K562 (cell line): ENCODE data around the gene IQUB. TPM values are rescaled to one million over a fixed set of nuclear protein-coding genes. Genes with fewer than 3 reads are reported as not detected.

Experiments used
- ATF7 ChIP-seq: fragments of 450-650 bp; IDR thresholded peaks from 2 replicates; pipeline ENCODE4 v1.7.1; 2014; ENCODE audit warnings: mild to moderate bottlenecking, moderate library complexity
- DDX20 ChIP-seq: fragments of 450-650 bp; IDR thresholded peaks from 2 replicates; pipeline ENCODE4 v1.6.1; 2016; ENCODE audit warnings: missing genetic modification characterization, low read depth, mild to moderate bottlenecking, missing compliant biosample characterization, moderate library complexity
- GTF2A2 ChIP-seq: IDR thresholded peaks from 2 replicates; pipeline ENCODE4 v1.6.1; 2016; ENCODE audit warnings: mild to moderate bottlenecking, missing genetic modification characterization, missing compliant biosample characterization
- HLTF ChIP-seq: fragments of 450-650 bp; IDR thresholded peaks from 2 replicates; pipeline ENCODE4 v1.6.1; 2016
- IFI16 ChIP-seq: fragments of 250-450 bp; sonication (Bioruptor Pico); IDR thresholded peaks from 2 replicates; pipeline ENCODE4 v2.1.2; 2022; ENCODE audit warnings: mild to moderate bottlenecking, inconsistent platforms
- MYNN ChIP-seq, 2 experiments: sonication (generic); formaldehyde crosslinking in 1 of 2; IDR thresholded peaks; 2 replicates each; pipeline versions ENCODE4 v1.5.0 to v1.6.1; 2016 to 2020; ENCODE audit warnings: antibody characterized with exemption in 1 of 2, missing genetic modification reagents in 1 of 2
- PURB ChIP-seq: sonication (generic); formaldehyde crosslinking; IDR thresholded peaks from 2 replicates; pipeline ENCODE4 v1.9.0; 2021; ENCODE audit warnings: low read depth, mild to moderate bottlenecking, missing genetic modification reagents
- RAD21 ChIP-seq, 2 experiments: fragments of 250-450 bp in 1 of 2; fragments of 450-650 bp in 1 of 2; sonication (Bioruptor Pico) in 1 of 2; formaldehyde crosslinking in 1 of 2; IDR thresholded peaks in 1 of 2; conservative IDR thresholded peaks in 1 of 2; 2 replicates each; pipeline versions ENCODE4 v1.4.0 to v1.8.0; 2020 to 2022; ENCODE audit warnings: mild to moderate bottlenecking in 2 of 2, moderate library complexity in 1 of 2
- SMARCA4 ChIP-seq: fragments of 450-650 bp; IDR thresholded peaks from 2 replicates; pipeline ENCODE4 v1.6.1; 2016
- TFE3 ChIP-seq: fragments of 450-650 bp; formaldehyde crosslinking; IDR thresholded peaks from 2 replicates; pipeline ENCODE4 v1.4.0; 2020; ENCODE audit warnings: mild to moderate bottlenecking, mixed read lengths
- ZBTB43 ChIP-seq: sonication (generic); formaldehyde crosslinking; IDR thresholded peaks from 2 replicates; pipeline ENCODE4 v1.8.0; 2023; ENCODE audit warnings: mild to moderate bottlenecking, missing genetic modification reagents
- ZNF324 ChIP-seq: fragments of 250-450 bp; sonication (Bioruptor Pico); IDR thresholded peaks from 2 replicates; pipeline ENCODE4 v1.4.0; 2020; ENCODE audit warnings: mild to moderate bottlenecking
- ZNF766 ChIP-seq: fragments of 200-800 bp; sonication (Bioruptor generic); conservative IDR thresholded peaks from 2 replicates; pipeline ENCODE4 v1.6.1; 2016; ENCODE audit warnings: missing genetic modification characterization, missing compliant biosample characterization
- polyA plus RNA-seq, 8 experiments: library from polyadenylated mRNA; depleted of rRNA in 4 of 8; stranded (reverse) in 5 of 8; unstranded in 3 of 8; fragments of >200 nt; fragmentation: Nextera tagmentation in 2 of 8; fragmentation: Illumina TruSeq in 1 of 8; extraction: Ambion mirVana in 2 of 8; extraction: Trizol in 1 of 8; gene quantifications; 2 replicates each; pipeline versions ENCODE4 v1.2.1 to v1.2.3, GENCODE V29; 2011 to 2014; ENCODE audit warnings: inconsistent platforms in 1 of 8, missing spikeins in 1 of 8
- total RNA-seq, 7 experiments: library from RNA; depleted of rRNA in 6 of 7; stranded (reverse); fragments of >200 nt in 6 of 7; fragmentation: Illumina TruSeq in 2 of 7; extraction: Trizol in 2 of 7; gene quantifications; 2 replicates each; pipeline versions ENCODE4 v1.2.1 to v1.2.3, GENCODE V29; 2011 to 2021; ENCODE audit warnings: low replicate concordance in 1 of 7
- TF ChIP-seq, protein P1 (sequence below): fragments of 200-800 bp; sonication (Bioruptor generic); IDR thresholded peaks from 2 replicates; pipeline ENCODE4 v1.6.1; 2017; ENCODE audit warnings: missing genetic modification characterization, missing compliant biosample characterization
- TF ChIP-seq, protein P2 (sequence below): fragments of 250-450 bp; sonication (Bioruptor Pico); IDR thresholded peaks from 2 replicates; pipeline ENCODE4 v1.5.1; 2021; ENCODE audit warnings: mild to moderate bottlenecking
- TF ChIP-seq, protein P3 (sequence below): sonication (generic); formaldehyde crosslinking; IDR thresholded peaks from 2 replicates; pipeline ENCODE4 v1.8.0; 2022; ENCODE audit warnings: mild to moderate bottlenecking, missing genetic modification reagents

IQUB gene
- total and polyA plus RNA-seq, 9 of the 15 experiments (the other 6 are each of a cell fraction or from before 2014, with no cell fraction given) = 0.62 to 2.6 (median 1.4) TPM

- TF ChIP-seq, protein P1, sequence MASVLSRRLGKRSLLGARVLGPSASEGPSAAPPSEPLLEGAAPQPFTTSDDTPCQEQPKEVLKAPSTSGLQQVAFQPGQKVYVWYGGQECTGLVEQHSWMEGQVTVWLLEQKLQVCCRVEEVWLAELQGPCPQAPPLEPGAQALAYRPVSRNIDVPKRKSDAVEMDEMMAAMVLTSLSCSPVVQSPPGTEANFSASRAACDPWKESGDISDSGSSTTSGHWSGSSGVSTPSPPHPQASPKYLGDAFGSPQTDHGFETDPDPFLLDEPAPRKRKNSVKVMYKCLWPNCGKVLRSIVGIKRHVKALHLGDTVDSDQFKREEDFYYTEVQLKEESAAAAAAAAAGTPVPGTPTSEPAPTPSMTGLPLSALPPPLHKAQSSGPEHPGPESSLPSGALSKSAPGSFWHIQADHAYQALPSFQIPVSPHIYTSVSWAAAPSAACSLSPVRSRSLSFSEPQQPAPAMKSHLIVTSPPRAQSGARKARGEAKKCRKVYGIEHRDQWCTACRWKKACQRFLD (CRISPR knock-in tag) = peak; percentile 97
- no peak for TF ChIP-seq MYNN (IDR thresholded peaks at IDR 0.05)
- no peak for TF ChIP-seq MYNN (CRISPR knock-in tag; IDR thresholded peaks at IDR 0.05)
- peak; percentile 98 for TF ChIP-seq GTF2A2 (tag)
- TF ChIP-seq TFE3 (CRISPR knock-in tag) = peak; percentile 54; the same call in 1 of the 2 replicates
- no peak; a peak in 2 of 4 replicates for TF ChIP-seq RAD21 (CRISPR knock-in tag; conservative IDR thresholded peaks at IDR 0.05 in 1 of 2, IDR thresholded peaks at IDR 0.05 in 1 of 2)
- peak; percentile 97 for TF ChIP-seq DDX20 (tag)
- TF ChIP-seq ATF7 = no peak
- no peak for TF ChIP-seq ZBTB43
- no peak for TF ChIP-seq PURB
- peak; percentile 85 for TF ChIP-seq IFI16 (CRISPR knock-in tag)
- TF ChIP-seq ZNF766 (CRISPR knock-in tag) = peak; percentile 98
- TF ChIP-seq, protein P2, sequence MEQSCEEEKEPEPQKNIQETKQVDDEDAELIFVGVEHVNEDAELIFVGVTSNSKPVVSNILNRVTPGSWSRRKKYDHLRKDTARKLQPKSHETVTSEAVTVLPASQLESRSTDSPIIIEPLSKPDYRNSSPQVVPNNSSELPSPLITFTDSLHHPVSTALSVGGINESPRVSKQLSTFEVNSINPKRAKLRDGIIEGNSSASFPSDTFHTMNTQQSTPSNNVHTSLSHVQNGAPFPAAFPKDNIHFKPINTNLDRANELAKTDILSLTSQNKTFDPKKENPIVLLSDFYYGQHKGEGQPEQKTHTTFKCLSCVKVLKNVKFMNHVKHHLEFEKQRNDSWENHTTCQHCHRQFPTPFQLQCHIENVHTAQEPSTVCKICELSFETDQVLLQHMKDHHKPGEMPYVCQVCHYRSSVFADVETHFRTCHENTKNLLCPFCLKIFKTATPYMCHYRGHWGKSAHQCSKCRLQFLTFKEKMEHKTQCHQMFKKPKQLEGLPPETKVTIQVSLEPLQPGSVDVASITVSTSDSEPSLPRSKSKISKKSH (CRISPR knock-in tag) = peak; percentile 36; the same call in 1 of the 2 replicates
- TF ChIP-seq HLTF = no peak
- TF ChIP-seq ZNF324 (CRISPR knock-in tag) = peak; percentile 77
- TF ChIP-seq, protein P3, sequence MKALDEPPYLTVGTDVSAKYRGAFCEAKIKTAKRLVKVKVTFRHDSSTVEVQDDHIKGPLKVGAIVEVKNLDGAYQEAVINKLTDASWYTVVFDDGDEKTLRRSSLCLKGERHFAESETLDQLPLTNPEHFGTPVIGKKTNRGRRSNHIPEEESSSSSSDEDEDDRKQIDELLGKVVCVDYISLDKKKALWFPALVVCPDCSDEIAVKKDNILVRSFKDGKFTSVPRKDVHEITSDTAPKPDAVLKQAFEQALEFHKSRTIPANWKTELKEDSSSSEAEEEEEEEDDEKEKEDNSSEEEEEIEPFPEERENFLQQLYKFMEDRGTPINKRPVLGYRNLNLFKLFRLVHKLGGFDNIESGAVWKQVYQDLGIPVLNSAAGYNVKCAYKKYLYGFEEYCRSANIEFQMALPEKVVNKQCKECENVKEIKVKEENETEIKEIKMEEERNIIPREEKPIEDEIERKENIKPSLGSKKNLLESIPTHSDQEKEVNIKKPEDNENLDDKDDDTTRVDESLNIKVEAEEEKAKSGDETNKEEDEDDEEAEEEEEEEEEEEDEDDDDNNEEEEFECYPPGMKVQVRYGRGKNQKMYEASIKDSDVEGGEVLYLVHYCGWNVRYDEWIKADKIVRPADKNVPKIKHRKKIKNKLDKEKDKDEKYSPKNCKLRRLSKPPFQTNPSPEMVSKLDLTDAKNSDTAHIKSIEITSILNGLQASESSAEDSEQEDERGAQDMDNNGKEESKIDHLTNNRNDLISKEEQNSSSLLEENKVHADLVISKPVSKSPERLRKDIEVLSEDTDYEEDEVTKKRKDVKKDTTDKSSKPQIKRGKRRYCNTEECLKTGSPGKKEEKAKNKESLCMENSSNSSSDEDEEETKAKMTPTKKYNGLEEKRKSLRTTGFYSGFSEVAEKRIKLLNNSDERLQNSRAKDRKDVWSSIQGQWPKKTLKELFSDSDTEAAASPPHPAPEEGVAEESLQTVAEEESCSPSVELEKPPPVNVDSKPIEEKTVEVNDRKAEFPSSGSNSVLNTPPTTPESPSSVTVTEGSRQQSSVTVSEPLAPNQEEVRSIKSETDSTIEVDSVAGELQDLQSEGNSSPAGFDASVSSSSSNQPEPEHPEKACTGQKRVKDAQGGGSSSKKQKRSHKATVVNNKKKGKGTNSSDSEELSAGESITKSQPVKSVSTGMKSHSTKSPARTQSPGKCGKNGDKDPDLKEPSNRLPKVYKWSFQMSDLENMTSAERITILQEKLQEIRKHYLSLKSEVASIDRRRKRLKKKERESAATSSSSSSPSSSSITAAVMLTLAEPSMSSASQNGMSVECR = no peak
- no peak for TF ChIP-seq SMARCA4
Observed at GRCh38 chr7:123499211-123499970, 35.0 kb downstream of the IQUB start (continued).
